Heart right ventricle (tissue), 16 donors: ENCODE measurements around the gene VPS13A. TPM values are rescaled to one million over a fixed set of nuclear protein-coding genes. Genes with fewer than 3 reads are reported as not detected.

ENCODE experiments used
- ATAC-seq, 8 donors: fragments of 200-7000 bp; cut with Tn5 transposase; one replicate each; pipeline ENCODE4 v1.9.1; 2020; ENCODE audit warnings: mild to moderate bottlenecking in 8 of 8, moderate library complexity in 8 of 8, moderate number of reproducible peaks in 1 of 8
- DNase-seq, 2 donors: peaks; one replicate each; pipeline ENCODE4 v3.0.0-alpha.2; 2020
- H3K27ac ChIP-seq, 10 donors: fragments of 200-600 bp; sonication (generic) in 2 of 10; one replicate each; pipeline versions ENCODE4 v1.5.0 to v1.8.0; 2020 to 2022; ENCODE audit warnings: mild to moderate bottlenecking in 3 of 10
- H3K27me3 ChIP-seq, 7 donors: fragments of 200-600 bp; one replicate each; pipeline ENCODE4 v1.8.0; 2021 to 2022; ENCODE audit warnings: mild to moderate bottlenecking in 2 of 7
- H3K36me3 ChIP-seq, 9 donors: fragments of 200-600 bp; sonication (generic) in 1 of 9; one replicate each; pipeline versions ENCODE4 v1.5.0 to v1.8.0; 2020 to 2022; ENCODE audit warnings: mild to moderate bottlenecking in 2 of 9
- H3K4me1 ChIP-seq, 9 donors: fragments of 200-600 bp; sonication (generic) in 1 of 9; one replicate each; pipeline versions ENCODE4 v1.5.0 to v1.8.0; 2020 to 2022; ENCODE audit warnings: mild to moderate bottlenecking in 4 of 9
- H3K4me3 ChIP-seq, 10 donors: fragments of 200-600 bp; sonication (generic) in 2 of 10; one replicate each; pipeline versions ENCODE4 v1.5.0 to v1.8.0; 2020 to 2022; ENCODE audit warnings: mild to moderate bottlenecking in 7 of 10, moderate library complexity in 2 of 10
- H3K9me3 ChIP-seq, 11 donors: fragments of 200-600 bp in 10 of 11; sonication (generic) in 2 of 11; one replicate each; pipeline versions ENCODE4 v1.5.0 to v1.8.0; 2013 to 2022; ENCODE audit warnings: mild to moderate bottlenecking in 2 of 11, control low read depth in 1 of 11, moderate library complexity in 1 of 11
- WGBS, 2 donors: extraction: QIAGEN DNeasy Blood & Tissue Kit; methylation state at CpG; one replicate each; pipeline ENCODE4 v1.1.7; 2013; ENCODE audit warnings: inconsistent platforms in 1 of 2; 5-methylcytosine and 5-hydroxymethylcytosine counted together
- intact Hi-C, 10 donors: fragments of 100-400 bp; cut with DNase I; formaldehyde crosslinking; loops; one replicate each; pipeline versions ENCODE4 v1.11.1 to v1.14.2; 2022
- polyA plus RNA-seq, 2 donors: library from polyadenylated mRNA; stranded (reverse); fragments of 200-250 nt; gene quantifications; one replicate each; pipeline ENCODE4 v1.2.3, GENCODE V29; 2013
- total RNA-seq, 10 donors: library from RNA; stranded (reverse); fragmentation: NEBNext Ultra II Directional in 3 of 10; extraction: Animal tissue kit (Norgen Biotek cat#: 25700) in 3 of 10; gene quantifications; one replicate each; pipeline versions ENCODE4 v1.2.1 to v1.2.4, GENCODE V29; 2021 to 2023
- TF ChIP-seq, protein P1 (sequence below), 9 donors: fragments of 200-600 bp; sonication (generic) in 2 of 9; IDR thresholded peaks; one replicate each; pipeline versions ENCODE4 v1.5.0 to v1.8.0; 2021 to 2022; ENCODE audit warnings: antibody characterized with exemption in 9 of 9, mild to moderate bottlenecking in 5 of 9, moderate library complexity in 1 of 9
- donor health status: Arrhythmogenic right ventricular cardiomyopathy.
- donor health status: ischemic (EF 13 %, LVEDD 7.1; RV severe dilation, severe dysfunction).
- donor health status: healthy with polysubstance abuse.
- donor health status: DM: no; HTN: yes; CAD: no.
- donor health status: DM: no; HTN: no; CAD: no.
- donor health status: ischemic (EF 25% LVEDD 6.9; RV normal size, moderate dysfunction).
- donor health status: ischemic (EF 25% LVEDD 5.7; RV mildly dilated, moderate dysfunction).
- donor health status: healthy.
- donor health status: DM: yes; HTN: yes; CAD: no.
- donor health status: Ischemic cardiomyopathy.
- donor health status: ischemic (EF 35%, LVEDD 5.7; RV mildly dilated, moderate dysfunction).
- donor health status: nonischemic (EF 11% LVEDD 7.7; RV severe dilation, severe dysfunction).
- donor health status: DM: yes; HTN: yes; CAD: no.
- donor health status: PGD.
- donor health status: ischemic (EF 29% LVEDD 5.4; RV normal size, mild dysfunction).
- donor health status: nonischemic (EF 23%, LVEDD 6.1; RV moderate dilation, normal function).

The VPS13A gene
- total and polyA plus RNA-seq, 12 donors = 6.8 to 53.2 (median 33.6) TPM

DNA sequence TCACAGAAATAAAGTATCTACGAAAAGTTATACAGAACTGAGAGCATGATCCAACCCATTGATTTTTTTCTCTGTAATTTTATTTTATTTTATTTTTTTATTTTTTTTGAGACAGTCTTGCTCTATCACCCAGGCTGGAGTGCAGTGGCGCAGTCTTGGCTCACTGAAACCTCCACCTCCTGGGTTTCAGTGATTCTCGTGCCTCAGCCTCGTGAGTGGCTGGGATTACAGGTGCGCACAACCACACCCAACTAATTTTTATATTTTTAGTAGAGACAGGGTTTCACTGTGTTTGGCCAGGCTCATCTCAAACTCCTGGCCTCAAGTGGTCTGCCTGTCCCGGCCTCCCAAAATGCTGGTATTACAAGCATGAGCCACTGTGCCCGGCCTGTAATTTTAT is 107.3 kb downstream of the VPS13A start:
- TF ChIP-seq, protein P1, sequence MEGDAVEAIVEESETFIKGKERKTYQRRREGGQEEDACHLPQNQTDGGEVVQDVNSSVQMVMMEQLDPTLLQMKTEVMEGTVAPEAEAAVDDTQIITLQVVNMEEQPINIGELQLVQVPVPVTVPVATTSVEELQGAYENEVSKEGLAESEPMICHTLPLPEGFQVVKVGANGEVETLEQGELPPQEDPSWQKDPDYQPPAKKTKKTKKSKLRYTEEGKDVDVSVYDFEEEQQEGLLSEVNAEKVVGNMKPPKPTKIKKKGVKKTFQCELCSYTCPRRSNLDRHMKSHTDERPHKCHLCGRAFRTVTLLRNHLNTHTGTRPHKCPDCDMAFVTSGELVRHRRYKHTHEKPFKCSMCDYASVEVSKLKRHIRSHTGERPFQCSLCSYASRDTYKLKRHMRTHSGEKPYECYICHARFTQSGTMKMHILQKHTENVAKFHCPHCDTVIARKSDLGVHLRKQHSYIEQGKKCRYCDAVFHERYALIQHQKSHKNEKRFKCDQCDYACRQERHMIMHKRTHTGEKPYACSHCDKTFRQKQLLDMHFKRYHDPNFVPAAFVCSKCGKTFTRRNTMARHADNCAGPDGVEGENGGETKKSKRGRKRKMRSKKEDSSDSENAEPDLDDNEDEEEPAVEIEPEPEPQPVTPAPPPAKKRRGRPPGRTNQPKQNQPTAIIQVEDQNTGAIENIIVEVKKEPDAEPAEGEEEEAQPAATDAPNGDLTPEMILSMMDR (IDR thresholded peaks at IDR 0.05) = no peak
- ATAC-seq (no peak), DNase-seq (no peak)
- Histone ChIP-seq H3K36me3 (peaks cover 0 to 76% (median 18%) of the 10 kb centered on the region in 9 donors), H3K27ac (no peak overlapping the region), H3K9me3 (peaks cover 0 to 18% (median 8%) of the 10 kb centered on the region in 11 donors), H3K27me3 (no peaks in the 10 kb centered on the region), H3K4me3 (no peak overlapping the region), H3K4me1 (peaks cover 0 to 4% (median 0%) of the 10 kb centered on the region in 9 donors)
- WGBS, 2 donors = 97 to 98% methylated on average over 7 of the region's 7 CpGs
- intact Hi-C loops = no loop called here

DNA sequence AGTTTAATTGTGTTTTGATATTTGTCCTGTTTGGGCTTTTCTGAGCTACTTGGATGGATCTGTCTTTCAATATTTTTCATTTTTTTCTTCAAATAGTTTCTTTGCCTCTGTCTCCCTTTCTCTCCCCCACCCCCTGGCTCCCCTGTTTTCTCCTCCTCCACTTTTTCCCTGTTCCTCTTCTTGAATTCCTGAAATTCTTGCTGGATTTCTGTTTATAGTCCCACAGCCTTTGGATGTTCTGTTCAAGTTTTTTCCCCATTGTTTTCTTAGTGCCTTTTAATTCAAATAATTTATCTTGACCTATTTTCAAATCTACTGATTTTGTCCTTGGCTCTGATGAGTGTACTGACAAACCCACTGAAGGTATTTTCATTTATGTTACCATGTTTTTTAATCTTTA is 113.0 kb downstream of the VPS13A start:
- DNase-seq = no peak
- intact Hi-C loops = no loop called here

DNA sequence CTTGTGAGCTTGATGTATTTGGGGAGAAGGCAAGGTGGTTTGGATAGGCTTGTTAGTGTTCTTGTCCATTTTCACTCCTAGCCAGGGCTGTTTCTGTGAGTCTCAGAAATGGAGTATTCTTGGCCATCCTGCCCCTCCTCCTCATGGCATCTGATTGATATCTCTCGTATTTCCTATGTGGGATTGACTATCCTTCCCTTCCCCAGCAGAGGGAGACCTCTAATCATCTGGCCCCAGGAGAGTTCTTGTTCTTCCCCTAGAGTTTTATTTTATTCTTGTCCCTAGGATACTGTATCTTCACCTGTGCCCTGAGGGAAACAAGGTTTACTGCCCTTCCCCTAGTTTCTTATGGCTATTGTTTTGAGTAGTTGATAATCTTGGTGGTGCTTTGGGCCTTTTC is 114.4 kb downstream of the VPS13A start:
- TF ChIP-seq, protein P1 (IDR thresholded peaks at IDR 0.05) = peak in 3 of 9 donors; percentile 14 to 23 (median 16)

More for the DNA sequence above, 113.0 kb downstream of the VPS13A start:
- Histone ChIP-seq H3K36me3 (peaks cover 0 to 45% (median 7%) of the 10 kb centered on the region in 9 donors), H3K9me3 (peaks cover 0 to 18% (median 8%) of the 10 kb centered on the region in 11 donors), H3K27me3 (no peaks in the 10 kb centered on the region), H3K27ac (no peak overlapping the region), H3K4me3 (no peak overlapping the region), H3K4me1 (no peaks in the 10 kb centered on the region)
- ATAC-seq = no peak
- TF ChIP-seq, protein P1 (IDR thresholded peaks at IDR 0.05) = no peak

DNA sequence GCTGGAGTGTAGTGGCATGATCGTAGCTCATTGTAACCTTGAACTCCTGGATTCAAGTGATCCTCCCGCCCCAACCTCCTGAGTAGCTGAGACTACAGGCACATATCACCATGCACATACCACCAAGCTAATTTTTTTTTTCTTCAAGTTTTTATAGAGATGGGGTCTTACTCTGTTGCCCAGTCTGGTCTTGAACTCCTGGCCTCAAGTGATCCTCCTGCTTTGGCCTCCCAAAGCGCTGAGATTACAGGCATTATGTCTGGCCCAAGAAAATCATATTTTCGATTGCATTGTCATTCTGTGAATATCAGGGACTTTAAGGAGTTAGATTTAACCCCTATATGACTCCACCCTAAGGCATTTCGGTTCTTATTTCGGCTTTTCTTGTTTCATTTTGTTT is 116.6 kb downstream of the VPS13A start:
- Histone ChIP-seq H3K36me3 (peaks cover 0 to 32% (median 0%) of the 10 kb centered on the region in 9 donors), H3K27me3 (no peaks in the 10 kb centered on the region), H3K9me3 (peaks cover 0 to 7% (median 0%) of the 10 kb centered on the region in 11 donors), H3K4me3 (no peak overlapping the region), H3K4me1 (no peaks in the 10 kb centered on the region), H3K27ac (no peak overlapping the region)
- 96% methylated on average over 6 of the region's 6 CpGs for WGBS, 2 donors
- TF ChIP-seq, protein P1 (IDR thresholded peaks at IDR 0.05) = no peak
- intact Hi-C loops = no loop called here
- ATAC-seq (no peak), DNase-seq (no peak)

More for the DNA sequence above, 114.4 kb downstream of the VPS13A start:
- no peak overlapping the region for H3K27ac ChIP-seq
- peaks cover 0 to 46% (median 7%) of the 10 kb centered on the region in 9 donors for H3K36me3 ChIP-seq
- no peaks in the 10 kb centered on the region for H3K4me1 ChIP-seq
- no peak for ATAC-seq
- peaks cover 0 to 18% (median 8%) of the 10 kb centered on the region in 11 donors for H3K9me3 ChIP-seq
- H3K27me3 ChIP-seq = no peaks in the 10 kb centered on the region
- intact Hi-C loops = no loop called here
- DNase-seq = no peak
- no peak overlapping the region for H3K4me3 ChIP-seq
- WGBS, 2 donors = 44 to 61% methylated on average over 1 of the region's 1 CpG
